Kidney epithelial cell (primary cell): Measurements from ENCODE around the gene SYT2. TPM values are rescaled to one million over a fixed set of nuclear protein-coding genes. Genes with fewer than 3 reads are reported as not detected.
"Not testable (repeated sequence)": the region's sequence is repeated elsewhere in the genome, so short reads cannot be mapped to it uniquely, and the experiment has no call there.

Experiments used
- DNase-seq: peaks from one replicate; pipeline ENCODE4 v3.0.0-alpha.2; 2010; ENCODE audit warnings: low read depth
- H3K27me3 ChIP-seq: 2 replicates; pipeline ENCODE4 v1.6.0; 2011; ENCODE audit warnings: low read length; ENCODE audit not compliant: control insufficient read depth, insufficient read depth
- H3K36me3 ChIP-seq: 2 replicates; pipeline ENCODE4 v1.5.1; 2011; ENCODE audit warnings: low read length; ENCODE audit not compliant: control insufficient read depth, insufficient read depth
- H3K4me3 ChIP-seq: 2 replicates; pipeline ENCODE4 v1.5.1; 2011; ENCODE audit warnings: low read depth, mild to moderate bottlenecking, control low read depth, low read length
- total RNA-seq: library from RNA; depleted of rRNA; stranded (reverse); fragments of >200 nt; gene quantifications from 2 replicates; pipeline ENCODE4 v1.2.3, GENCODE V29; 2015
- TF ChIP-seq, protein P1 (sequence below): IDR thresholded peaks from 2 replicates; pipeline ENCODE4 v1.5.1; 2011; ENCODE audit warnings: mild to moderate bottlenecking, moderate library complexity, low read length, control low read depth, inconsistent platforms; ENCODE audit not compliant: insufficient read depth, poor library complexity, severe bottlenecking

Gene SYT2
- total RNA-seq, 1 donor from 2014 or later: 0.04 TPM

GRCh38 chr1:202623075-202623474, 87.2 kb downstream of the SYT2 start:
- TF ChIP-seq, protein P1, sequence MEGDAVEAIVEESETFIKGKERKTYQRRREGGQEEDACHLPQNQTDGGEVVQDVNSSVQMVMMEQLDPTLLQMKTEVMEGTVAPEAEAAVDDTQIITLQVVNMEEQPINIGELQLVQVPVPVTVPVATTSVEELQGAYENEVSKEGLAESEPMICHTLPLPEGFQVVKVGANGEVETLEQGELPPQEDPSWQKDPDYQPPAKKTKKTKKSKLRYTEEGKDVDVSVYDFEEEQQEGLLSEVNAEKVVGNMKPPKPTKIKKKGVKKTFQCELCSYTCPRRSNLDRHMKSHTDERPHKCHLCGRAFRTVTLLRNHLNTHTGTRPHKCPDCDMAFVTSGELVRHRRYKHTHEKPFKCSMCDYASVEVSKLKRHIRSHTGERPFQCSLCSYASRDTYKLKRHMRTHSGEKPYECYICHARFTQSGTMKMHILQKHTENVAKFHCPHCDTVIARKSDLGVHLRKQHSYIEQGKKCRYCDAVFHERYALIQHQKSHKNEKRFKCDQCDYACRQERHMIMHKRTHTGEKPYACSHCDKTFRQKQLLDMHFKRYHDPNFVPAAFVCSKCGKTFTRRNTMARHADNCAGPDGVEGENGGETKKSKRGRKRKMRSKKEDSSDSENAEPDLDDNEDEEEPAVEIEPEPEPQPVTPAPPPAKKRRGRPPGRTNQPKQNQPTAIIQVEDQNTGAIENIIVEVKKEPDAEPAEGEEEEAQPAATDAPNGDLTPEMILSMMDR: no peak
- peaks cover 6% of the 10 kb centered on the region for H3K27me3 ChIP-seq
- DNase-seq: no peak
- H3K4me3 ChIP-seq: no peak overlapping the region
- no peaks in the 10 kb centered on the region for H3K36me3 ChIP-seq

GRCh38 chr1:202622388-202622787, 87.9 kb downstream of the SYT2 start:
- peaks cover 4% of the 10 kb centered on the region for H3K27me3 ChIP-seq
- H3K4me3 ChIP-seq: no peak overlapping the region
- no peaks in the 10 kb centered on the region for H3K36me3 ChIP-seq
- TF ChIP-seq, protein P1: no peak
- DNase-seq: no peak

GRCh38 chr1:202621446-202621845, 88.8 kb downstream of the SYT2 start:
- Histone ChIP-seq H3K27me3 (peaks cover 3% of the 10 kb centered on the region), H3K36me3 (no peaks in the 10 kb centered on the region), H3K4me3 (no peak overlapping the region)
- TF ChIP-seq, protein P1: no peak
- DNase-seq: no peak

DNA sequence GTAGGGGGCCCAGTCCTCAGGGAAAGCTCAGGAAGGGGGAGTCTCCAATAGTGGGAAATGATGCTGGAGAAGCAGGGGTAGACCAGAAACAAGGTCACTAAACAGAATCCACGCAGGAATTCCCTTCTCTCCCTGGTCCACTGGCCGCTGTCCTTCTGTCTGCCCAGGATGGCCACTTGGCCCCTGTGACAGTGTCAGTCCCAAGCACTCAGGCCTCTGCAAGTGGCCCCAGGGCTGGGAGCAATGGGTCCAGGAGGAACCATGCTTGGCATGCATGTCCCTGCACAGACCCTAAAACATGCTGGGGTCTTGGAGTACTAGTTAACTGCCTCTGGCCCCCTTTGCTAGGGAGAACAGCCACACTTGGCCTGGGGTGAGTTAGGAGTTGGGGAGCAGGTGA, 90.2 kb downstream of the SYT2 start:
- not testable (repeated sequence) for H3K36me3 ChIP-seq, DNase-seq, H3K4me3 ChIP-seq, H3K27me3 ChIP-seq

DNA sequence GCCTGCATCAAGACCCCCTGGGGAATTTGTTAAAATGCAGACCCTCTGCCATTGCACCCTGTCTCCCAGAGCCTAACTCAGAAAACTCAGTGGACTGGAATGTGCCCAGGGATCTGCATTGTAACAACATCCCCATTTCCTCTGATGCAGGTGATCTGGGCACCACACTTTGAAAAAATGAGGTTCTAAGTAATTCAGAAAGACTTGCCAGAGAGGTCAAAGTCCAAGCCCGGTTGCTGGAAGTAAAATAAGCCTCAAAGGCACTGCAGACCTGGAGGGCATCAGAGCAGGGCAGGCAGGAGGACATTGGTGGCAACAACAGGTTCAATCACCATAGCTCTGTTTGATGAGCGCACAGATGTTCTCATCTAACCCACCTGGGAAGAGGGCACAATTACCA, 90.7 kb downstream of the SYT2 start:
- DNase-seq: no peak
- Histone ChIP-seq H3K36me3 (no peaks in the 10 kb centered on the region), H3K4me3 (no peak overlapping the region), H3K27me3 (no peaks in the 10 kb centered on the region)
- TF ChIP-seq, protein P1: no peak

DNA sequence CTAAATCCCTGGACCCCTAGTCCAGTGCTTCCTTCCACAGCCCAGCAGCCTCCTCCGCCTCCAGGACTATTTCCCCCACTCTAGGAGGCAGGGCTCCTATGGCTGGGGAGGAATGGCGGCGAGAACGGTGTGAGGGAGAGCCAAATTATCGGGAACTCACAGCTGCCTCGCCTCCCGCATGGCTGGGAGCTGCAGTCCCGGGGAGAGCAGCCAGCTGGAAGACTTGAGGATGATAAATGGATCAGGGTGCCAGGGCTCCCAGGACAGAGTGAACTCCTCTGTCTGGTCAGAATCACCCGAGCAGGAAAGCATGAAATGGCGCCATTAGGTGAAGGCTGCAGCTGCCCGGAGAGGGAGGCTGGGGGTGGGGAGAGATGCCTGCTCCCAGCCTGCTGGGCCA, 91.2 kb downstream of the SYT2 start:
- not testable (repeated sequence) for H3K27me3 ChIP-seq, H3K36me3 ChIP-seq, H3K4me3 ChIP-seq, DNase-seq

DNA sequence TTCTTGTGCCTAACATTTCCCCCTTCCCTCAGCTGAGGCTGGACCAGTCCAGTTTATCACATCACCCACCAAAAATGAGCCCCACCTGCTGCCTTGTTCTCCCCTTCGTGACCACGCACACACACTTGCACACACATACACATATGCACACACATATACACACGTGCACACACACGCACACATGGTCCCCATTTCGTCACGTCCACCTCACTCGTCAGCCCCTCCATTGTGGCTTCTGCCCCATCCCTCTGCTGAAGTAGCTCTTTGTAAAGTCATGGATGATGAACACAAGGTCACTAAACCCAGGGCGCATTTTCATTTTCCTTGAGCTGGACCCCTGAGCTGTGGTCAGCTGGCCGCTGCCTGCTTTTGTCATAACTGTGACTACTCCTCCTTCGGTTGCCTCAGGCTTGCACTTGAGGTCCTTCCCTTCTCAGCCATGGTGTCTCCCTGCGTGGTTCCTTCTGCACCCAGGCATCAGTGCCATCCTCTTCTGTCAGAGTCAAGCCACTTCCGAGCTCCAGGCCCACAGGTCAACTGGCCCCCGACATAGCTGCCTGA, 93.8 kb downstream of the SYT2 start:
- TF ChIP-seq, protein P1: no peak
- no peak for DNase-seq
- no peak overlapping the region for H3K4me3 ChIP-seq
- H3K36me3 ChIP-seq: no peaks in the 10 kb centered on the region
- no peaks in the 10 kb centered on the region for H3K27me3 ChIP-seq
